ENCODE results near the gene C7. TPM values are rescaled to one million over a fixed set of nuclear protein-coding genes. Genes with fewer than 3 reads are reported as not detected.
A peak's percentile ranks its signal among the peaks of the same experiment; 100 is the strongest.

The C7 gene
- total and polyA plus RNA-seq, 2 of the 13 experiments (the other 11 are each of a cell fraction or from before 2014, with no cell fraction given): 1.7 to 3.5 TPM

DNA sequence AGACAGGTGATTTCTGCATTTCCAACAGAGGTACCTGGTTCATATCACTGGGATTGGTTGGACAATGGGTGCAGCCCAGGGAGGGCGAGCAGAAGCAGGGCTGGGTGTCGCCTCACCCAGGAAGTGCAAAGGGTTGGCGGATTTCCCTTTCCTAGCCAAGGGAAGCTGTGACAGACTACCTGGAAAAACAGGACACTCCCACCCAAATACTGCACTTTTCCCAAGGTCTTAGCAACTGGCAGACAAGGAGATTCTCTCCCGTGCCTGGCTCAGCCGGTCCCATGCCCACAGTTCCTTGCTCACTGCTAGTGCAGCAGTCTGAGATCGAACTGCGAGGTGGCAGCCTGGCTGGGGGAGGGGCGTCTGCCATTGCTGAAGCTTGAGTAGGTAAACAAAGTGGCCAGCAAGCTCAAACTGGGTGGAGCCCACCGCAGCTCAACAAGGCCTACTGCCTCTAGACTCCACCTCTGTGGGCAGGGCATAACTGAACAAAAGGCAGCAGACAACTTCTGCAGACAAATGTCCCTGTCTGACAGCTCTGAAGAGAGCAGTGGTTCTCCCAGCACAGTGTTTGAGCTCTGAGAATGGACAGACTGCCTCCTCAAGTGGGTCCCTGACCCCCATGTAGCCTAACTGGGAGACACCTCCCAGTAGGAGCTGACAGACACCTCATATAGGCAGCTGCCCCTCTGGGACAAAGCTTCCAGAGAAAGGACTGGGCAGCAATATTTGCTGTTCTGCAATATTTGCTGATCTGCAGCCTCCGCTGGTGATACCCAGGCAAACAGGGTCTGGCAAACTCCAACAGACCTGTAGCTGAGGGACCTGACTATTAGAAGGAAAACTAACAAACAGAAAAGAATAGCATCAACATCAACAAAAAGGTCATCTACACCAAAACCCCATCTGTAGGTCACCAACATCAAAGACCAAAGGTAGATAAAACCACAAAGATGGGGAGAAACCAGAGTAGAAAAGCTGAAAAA, 13.6 kb upstream of the C7 start (continued):
- TF ChIP-seq, protein P1, sequence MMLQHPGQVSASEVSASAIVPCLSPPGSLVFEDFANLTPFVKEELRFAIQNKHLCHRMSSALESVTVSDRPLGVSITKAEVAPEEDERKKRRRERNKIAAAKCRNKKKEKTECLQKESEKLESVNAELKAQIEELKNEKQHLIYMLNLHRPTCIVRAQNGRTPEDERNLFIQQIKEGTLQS (CRISPR knock-in tag; IDR thresholded peaks at IDR 0.05): 0 out of 2 replicates have a peak, but pooled peaks have one; percentile 23
- TF ChIP-seq POGZ (CRISPR knock-in tag; IDR thresholded peaks at IDR 0.05): peak; percentile 70; the same call in 1 of the 2 replicates
- peak; percentile 82 for TF ChIP-seq ZNF781 (CRISPR knock-in tag; IDR thresholded peaks at IDR 0.05; ENCODE audit: borderline replicate concordance, not compliant biosample characterization)
- TF ChIP-seq, protein P2, sequence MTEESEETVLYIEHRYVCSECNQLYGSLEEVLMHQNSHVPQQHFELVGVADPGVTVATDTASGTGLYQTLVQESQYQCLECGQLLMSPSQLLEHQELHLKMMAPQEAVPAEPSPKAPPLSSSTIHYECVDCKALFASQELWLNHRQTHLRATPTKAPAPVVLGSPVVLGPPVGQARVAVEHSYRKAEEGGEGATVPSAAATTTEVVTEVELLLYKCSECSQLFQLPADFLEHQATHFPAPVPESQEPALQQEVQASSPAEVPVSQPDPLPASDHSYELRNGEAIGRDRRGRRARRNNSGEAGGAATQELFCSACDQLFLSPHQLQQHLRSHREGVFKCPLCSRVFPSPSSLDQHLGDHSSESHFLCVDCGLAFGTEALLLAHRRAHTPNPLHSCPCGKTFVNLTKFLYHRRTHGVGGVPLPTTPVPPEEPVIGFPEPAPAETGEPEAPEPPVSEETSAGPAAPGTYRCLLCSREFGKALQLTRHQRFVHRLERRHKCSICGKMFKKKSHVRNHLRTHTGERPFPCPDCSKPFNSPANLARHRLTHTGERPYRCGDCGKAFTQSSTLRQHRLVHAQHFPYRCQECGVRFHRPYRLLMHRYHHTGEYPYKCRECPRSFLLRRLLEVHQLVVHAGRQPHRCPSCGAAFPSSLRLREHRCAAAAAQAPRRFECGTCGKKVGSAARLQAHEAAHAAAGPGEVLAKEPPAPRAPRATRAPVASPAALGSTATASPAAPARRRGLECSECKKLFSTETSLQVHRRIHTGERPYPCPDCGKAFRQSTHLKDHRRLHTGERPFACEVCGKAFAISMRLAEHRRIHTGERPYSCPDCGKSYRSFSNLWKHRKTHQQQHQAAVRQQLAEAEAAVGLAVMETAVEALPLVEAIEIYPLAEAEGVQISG (CRISPR knock-in tag; IDR thresholded peaks at IDR 0.05): peak; percentile 58
- TF ChIP-seq ZNF891 (CRISPR knock-in tag; IDR thresholded peaks at IDR 0.05): peak; percentile 15; the same call in 1 of the 2 replicates
- peak; percentile 39 for TF ChIP-seq PHF5A (CRISPR knock-in tag; IDR thresholded peaks at IDR 0.05; ENCODE audit: low read depth, unreplicated experiment)
- TF ChIP-seq KAT8 (CRISPR knock-in tag; IDR thresholded peaks at IDR 0.05): peak; percentile 73
- TF ChIP-seq, protein P3, sequence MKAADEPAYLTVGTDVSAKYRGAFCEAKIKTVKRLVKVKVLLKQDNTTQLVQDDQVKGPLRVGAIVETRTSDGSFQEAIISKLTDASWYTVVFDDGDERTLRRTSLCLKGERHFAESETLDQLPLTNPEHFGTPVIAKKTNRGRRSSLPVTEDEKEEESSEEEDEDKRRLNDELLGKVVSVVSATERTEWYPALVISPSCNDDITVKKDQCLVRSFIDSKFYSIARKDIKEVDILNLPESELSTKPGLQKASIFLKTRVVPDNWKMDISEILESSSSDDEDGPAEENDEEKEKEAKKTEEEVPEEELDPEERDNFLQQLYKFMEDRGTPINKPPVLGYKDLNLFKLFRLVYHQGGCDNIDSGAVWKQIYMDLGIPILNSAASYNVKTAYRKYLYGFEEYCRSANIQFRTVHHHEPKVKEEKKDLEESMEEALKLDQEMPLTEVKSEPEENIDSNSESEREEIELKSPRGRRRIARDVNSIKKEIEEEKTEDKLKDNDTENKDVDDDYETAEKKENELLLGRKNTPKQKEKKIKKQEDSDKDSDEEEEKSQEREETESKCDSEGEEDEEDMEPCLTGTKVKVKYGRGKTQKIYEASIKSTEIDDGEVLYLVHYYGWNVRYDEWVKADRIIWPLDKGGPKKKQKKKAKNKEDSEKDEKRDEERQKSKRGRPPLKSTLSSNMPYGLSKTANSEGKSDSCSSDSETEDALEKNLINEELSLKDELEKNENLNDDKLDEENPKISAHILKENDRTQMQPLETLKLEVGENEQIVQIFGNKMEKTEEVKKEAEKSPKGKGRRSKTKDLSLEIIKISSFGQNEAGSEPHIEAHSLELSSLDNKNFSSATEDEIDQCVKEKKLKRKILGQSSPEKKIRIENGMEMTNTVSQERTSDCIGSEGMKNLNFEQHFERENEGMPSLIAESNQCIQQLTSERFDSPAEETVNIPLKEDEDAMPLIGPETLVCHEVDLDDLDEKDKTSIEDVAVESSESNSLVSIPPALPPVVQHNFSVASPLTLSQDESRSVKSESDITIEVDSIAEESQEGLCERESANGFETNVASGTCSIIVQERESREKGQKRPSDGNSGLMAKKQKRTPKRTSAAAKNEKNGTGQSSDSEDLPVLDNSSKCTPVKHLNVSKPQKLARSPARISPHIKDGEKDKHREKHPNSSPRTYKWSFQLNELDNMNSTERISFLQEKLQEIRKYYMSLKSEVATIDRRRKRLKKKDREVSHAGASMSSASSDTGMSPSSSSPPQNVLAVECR (CRISPR knock-in tag; IDR thresholded peaks at IDR 0.05; ENCODE audit: borderline replicate concordance): peak; percentile 65; the same call in 1 of the 2 replicates
- peak; percentile 76 for TF ChIP-seq ZNF343 (CRISPR knock-in tag; IDR thresholded peaks at IDR 0.05)
- TF ChIP-seq MEIS2 (CRISPR knock-in tag; IDR thresholded peaks at IDR 0.05): 0 out of 2 replicates have a peak, but pooled peaks have one; percentile 32
- TF ChIP-seq, protein P4, sequence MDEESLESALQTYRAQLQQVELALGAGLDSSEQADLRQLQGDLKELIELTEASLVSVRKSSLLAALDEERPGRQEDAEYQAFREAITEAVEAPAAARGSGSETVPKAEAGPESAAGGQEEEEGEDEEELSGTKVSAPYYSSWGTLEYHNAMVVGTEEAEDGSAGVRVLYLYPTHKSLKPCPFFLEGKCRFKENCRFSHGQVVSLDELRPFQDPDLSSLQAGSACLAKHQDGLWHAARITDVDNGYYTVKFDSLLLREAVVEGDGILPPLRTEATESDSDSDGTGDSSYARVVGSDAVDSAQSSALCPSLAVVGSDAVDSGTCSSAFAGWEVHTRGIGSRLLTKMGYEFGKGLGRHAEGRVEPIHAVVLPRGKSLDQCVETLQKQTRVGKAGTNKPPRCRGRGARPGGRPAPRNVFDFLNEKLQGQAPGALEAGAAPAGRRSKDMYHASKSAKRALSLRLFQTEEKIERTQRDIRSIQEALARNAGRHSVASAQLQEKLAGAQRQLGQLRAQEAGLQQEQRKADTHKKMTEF (CRISPR knock-in tag; IDR thresholded peaks at IDR 0.05): peak; percentile 85
- TF ChIP-seq TEAD3 (CRISPR knock-in tag; optimal IDR thresholded peaks at IDR 0.05; ENCODE audit: borderline replicate concordance): peak; percentile 24
- peak; percentile 66; the same call in 1 of the 2 replicates for TF ChIP-seq KDM3A (CRISPR knock-in tag; IDR thresholded peaks at IDR 0.05; ENCODE audit: low read depth)
- TF ChIP-seq, protein P5, sequence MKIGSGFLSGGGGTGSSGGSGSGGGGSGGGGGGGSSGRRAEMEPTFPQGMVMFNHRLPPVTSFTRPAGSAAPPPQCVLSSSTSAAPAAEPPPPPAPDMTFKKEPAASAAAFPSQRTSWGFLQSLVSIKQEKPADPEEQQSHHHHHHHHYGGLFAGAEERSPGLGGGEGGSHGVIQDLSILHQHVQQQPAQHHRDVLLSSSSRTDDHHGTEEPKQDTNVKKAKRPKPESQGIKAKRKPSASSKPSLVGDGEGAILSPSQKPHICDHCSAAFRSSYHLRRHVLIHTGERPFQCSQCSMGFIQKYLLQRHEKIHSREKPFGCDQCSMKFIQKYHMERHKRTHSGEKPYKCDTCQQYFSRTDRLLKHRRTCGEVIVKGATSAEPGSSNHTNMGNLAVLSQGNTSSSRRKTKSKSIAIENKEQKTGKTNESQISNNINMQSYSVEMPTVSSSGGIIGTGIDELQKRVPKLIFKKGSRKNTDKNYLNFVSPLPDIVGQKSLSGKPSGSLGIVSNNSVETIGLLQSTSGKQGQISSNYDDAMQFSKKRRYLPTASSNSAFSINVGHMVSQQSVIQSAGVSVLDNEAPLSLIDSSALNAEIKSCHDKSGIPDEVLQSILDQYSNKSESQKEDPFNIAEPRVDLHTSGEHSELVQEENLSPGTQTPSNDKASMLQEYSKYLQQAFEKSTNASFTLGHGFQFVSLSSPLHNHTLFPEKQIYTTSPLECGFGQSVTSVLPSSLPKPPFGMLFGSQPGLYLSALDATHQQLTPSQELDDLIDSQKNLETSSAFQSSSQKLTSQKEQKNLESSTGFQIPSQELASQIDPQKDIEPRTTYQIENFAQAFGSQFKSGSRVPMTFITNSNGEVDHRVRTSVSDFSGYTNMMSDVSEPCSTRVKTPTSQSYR (CRISPR knock-in tag; IDR thresholded peaks at IDR 0.05; ENCODE audit: borderline replicate concordance): peak; percentile 99
